HepG2 (cell line): ENCODE data around the gene SLC13A3. TPM values are rescaled to one million over a fixed set of nuclear protein-coding genes. Genes with fewer than 3 reads are reported as not detected.

Experiments used
- E2F1 ChIP-seq: sonication (generic); formaldehyde crosslinking; IDR thresholded peaks from 2 replicates; pipeline ENCODE4 v1.5.0; 2020; ENCODE audit warnings: missing genetic modification reagents
- HNRNPUL1 ChIP-seq: fragments of 200-400 bp; formaldehyde crosslinking; IDR thresholded peaks from 2 replicates; pipeline ENCODE4 v1.6.1; 2017; ENCODE audit warnings: low read depth, mild to moderate bottlenecking, low read length, moderate library complexity
- ISL2 ChIP-seq: sonication (generic); formaldehyde crosslinking; IDR thresholded peaks from 2 replicates; pipeline ENCODE4 v1.5.0; 2020; ENCODE audit warnings: missing genetic modification reagents
- NCOR1 ChIP-seq: fragments of 200-600 bp; sonication (generic); IDR thresholded peaks from 2 replicates; pipeline ENCODE4 v1.7.0; 2017; ENCODE audit warnings: antibody characterized with exemption, low read length, borderline replicate concordance
- NONO ChIP-seq, 2 experiments: fragments of 450-650 bp in 1 of 2; sonication (generic) in 1 of 2; formaldehyde crosslinking in 1 of 2; IDR thresholded peaks in 1 of 2; conservative IDR thresholded peaks in 1 of 2; 2 replicates each; pipeline versions ENCODE4 v1.6.1 to v1.8.0; 2017 to 2022; ENCODE audit warnings: mild to moderate bottlenecking in 1 of 2, missing genetic modification reagents in 1 of 2, moderate library complexity in 1 of 2
- POLR2G ChIP-seq: fragments of 200-400 bp; formaldehyde crosslinking; IDR thresholded peaks from 2 replicates; pipeline ENCODE4 v1.6.1; 2018; ENCODE audit warnings: mild to moderate bottlenecking, low read depth, low read length, moderate library complexity
- RARA ChIP-seq: IDR thresholded peaks from 2 replicates; pipeline ENCODE4 v1.6.1; 2016; ENCODE audit warnings: missing genetic modification reagents, missing compliant biosample characterization
- SETDB1 ChIP-seq: sonication (generic); formaldehyde crosslinking; IDR thresholded peaks from 2 replicates; pipeline ENCODE4 v1.5.1; 2020; ENCODE audit warnings: missing genetic modification reagents, mild to moderate bottlenecking, borderline replicate concordance
- SRY ChIP-seq: sonication (generic); formaldehyde crosslinking; IDR thresholded peaks from 2 replicates; pipeline ENCODE4 v1.8.0; 2022; ENCODE audit warnings: mild to moderate bottlenecking, missing genetic modification reagents
- ZGPAT ChIP-seq: IDR thresholded peaks from 2 replicates; pipeline ENCODE4 v1.6.1; 2016; ENCODE audit warnings: mild to moderate bottlenecking
- ZHX1 ChIP-seq: sonication (generic); formaldehyde crosslinking; IDR thresholded peaks from 2 replicates; pipeline ENCODE4 v1.8.1; 2022; ENCODE audit warnings: low read depth, mild to moderate bottlenecking, missing genetic modification reagents
- ZNF503 ChIP-seq: sonication (generic); formaldehyde crosslinking; IDR thresholded peaks from 2 replicates; pipeline ENCODE4 v1.4.0; 2020; ENCODE audit warnings: missing genetic modification reagents
- ZNF646 ChIP-seq: sonication (generic); formaldehyde crosslinking; IDR thresholded peaks from 2 replicates; pipeline ENCODE4 v1.9.0; 2021; ENCODE audit warnings: mild to moderate bottlenecking, missing genetic modification reagents
- ZNF737 ChIP-seq: sonication (generic); formaldehyde crosslinking; IDR thresholded peaks from 2 replicates; pipeline ENCODE4 v1.5.0; 2020; ENCODE audit warnings: missing genetic modification reagents, mild to moderate bottlenecking, borderline replicate concordance
- ZNF788 ChIP-seq: sonication (generic); formaldehyde crosslinking; IDR thresholded peaks from 2 replicates; pipeline ENCODE4 v1.5.0; 2020; ENCODE audit warnings: mild to moderate bottlenecking, missing genetic modification reagents, borderline replicate concordance
- polyA plus RNA-seq, 8 experiments: library from polyadenylated mRNA; depleted of rRNA in 3 of 8; stranded (reverse) in 7 of 8; unstranded in 1 of 8; fragments of >200 nt; fragmentation: Illumina TruSeq in 4 of 8; extraction: Trizol in 4 of 8; gene quantifications; 2 replicates each; pipeline versions ENCODE4 v1.2.1 to v1.2.3, GENCODE V29; 2011 to 2016; ENCODE audit warnings: low read depth in 4 of 8, missing spikeins in 1 of 8, mixed read lengths in 1 of 8; ENCODE audit not compliant: insufficient read depth in 1 of 8
- total RNA-seq, 5 experiments: library from RNA; depleted of rRNA; stranded (reverse); fragments of >200 nt; fragmentation: Illumina TruSeq; extraction: Trizol; gene quantifications; 2 replicates each; pipeline ENCODE4 v1.2.3, GENCODE V29; 2016; ENCODE audit warnings: low read depth in 1 of 5

Gene SLC13A3
- total and polyA plus RNA-seq, 2 of the 13 experiments (the other 11 are each of a cell fraction or from before 2014, with no cell fraction given): 66.5 to 76.0 TPM

GRCh38 chr20:46607849-46608497 is 43.3 kb downstream of the SLC13A3 start (continued):
- TF ChIP-seq ZNF646 (CRISPR knock-in tag) (no peak), SETDB1 (CRISPR knock-in tag) (no peak), ZNF737 (CRISPR knock-in tag) (no peak), ZHX1 (CRISPR knock-in tag) (no peak), RARA (CRISPR knock-in tag) (peak; percentile 29; the same call in 1 of the 2 replicates), ZGPAT (no peak), NCOR1 (no peak), NONO (IDR thresholded peaks at IDR 0.05) (no peak), NONO (CRISPR knock-in tag; conservative IDR thresholded peaks at IDR 0.05) (peak; percentile 66), SRY (CRISPR knock-in tag) (no peak), HNRNPUL1 (no peak), ZNF503 (no peak), E2F1 (CRISPR knock-in tag) (no peak), POLR2G (no peak), ISL2 (CRISPR knock-in tag) (no peak), ZNF788 (CRISPR knock-in tag) (no peak)
